ENCODE data around the gene AGPAT4. TPM values are rescaled to one million over a fixed set of nuclear protein-coding genes. Genes with fewer than 3 reads are reported as not detected.

AGPAT4 gene
- total and polyA plus RNA-seq, 2 donors (not counting 3 experiments of a cell fraction or from before 2014, with no cell fraction given), result 10.2 to 15.2 TPM

DNA sequence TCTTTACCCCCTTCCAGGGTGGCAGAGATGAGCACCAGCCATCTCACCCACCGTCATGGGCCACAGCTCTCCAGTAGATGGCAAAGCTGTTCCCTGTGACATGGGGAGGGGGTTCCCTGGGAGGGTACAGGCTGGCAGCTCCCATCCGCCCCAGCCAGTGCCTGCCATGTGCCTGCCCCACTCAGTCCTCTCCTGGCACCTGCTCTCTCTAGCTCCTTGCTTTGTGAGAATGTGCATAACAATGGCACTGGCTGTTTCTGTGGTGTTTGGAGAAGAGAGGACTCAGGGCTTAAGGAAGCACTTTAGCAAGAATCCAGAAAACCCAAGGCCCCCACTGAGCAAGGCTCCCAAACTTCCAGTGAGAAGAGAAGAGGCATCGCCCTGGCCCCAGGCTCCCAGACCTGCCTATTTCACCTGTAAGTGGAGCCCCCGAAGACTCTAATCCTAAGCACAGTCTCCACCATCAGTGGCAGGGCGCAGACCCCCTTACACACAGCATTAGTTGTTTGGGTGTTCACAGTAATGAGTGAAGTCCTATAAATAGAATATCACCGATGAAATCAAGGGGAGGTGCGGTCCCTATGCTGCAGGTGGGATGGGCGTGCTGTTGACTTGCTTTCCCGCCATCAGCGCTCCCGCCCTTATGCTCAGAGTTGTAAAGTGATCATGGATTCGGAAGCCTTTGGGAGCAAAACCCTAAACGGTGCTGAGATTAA is 110.2 kb downstream of the AGPAT4 start:
- Histone ChIP-seq H3K9me3 (replicated peaks; ENCODE audit: control insufficient read depth, insufficient read depth, low read length) (no peaks in the 10 kb centered on the region), H4K20me1 (replicated peaks; ENCODE audit: control insufficient read depth, extremely low read depth, insufficient read depth, low read length) (no peaks in the 10 kb centered on the region), H3K36me3 (ENCODE audit: control insufficient read depth in 2 of 2, extremely low read depth in 1 of 2, insufficient read depth in 2 of 2, low read length in 2 of 2) (peaks cover 0 to 4% of the 10 kb centered on the region in 2 experiments), H3K4me3 (replicated peaks in 1 of 3; ENCODE audit: insufficient read depth in 1 of 3, low read depth in 1 of 3, low read length in 3 of 3) (no peak overlapping the region), H3K27me3 (ENCODE audit: control insufficient read depth in 2 of 2, insufficient read depth in 2 of 2, low read length in 2 of 2) (no peaks in the 10 kb centered on the region), H3K27ac (ENCODE audit: insufficient read depth, low read depth, low read length) (no peak overlapping the region), H3K4me1 (ENCODE audit: control insufficient read depth, extremely low read depth, insufficient read depth, low read length) (peaks cover 5% of the 10 kb centered on the region), H3K9me1 (replicated peaks; ENCODE audit: control insufficient read depth, extremely low read depth, insufficient read depth, low read length) (no peaks in the 10 kb centered on the region), H3K4me2 (ENCODE audit: insufficient read depth, low read length) (no peak overlapping the region), H3K79me2 (ENCODE audit: control insufficient read depth, insufficient read depth, low read length) (no peaks in the 10 kb centered on the region), H2AFZ (ENCODE audit: low read depth, low read length) (no peak overlapping the region), H3K9ac (replicated peaks; ENCODE audit: extremely low read depth, insufficient read depth, low read length) (no peak overlapping the region)
- no TSS peak for BruUV-seq (replicated peaks)
- dilution Hi-C loops (cut with MboI; ENCODE audit: extremely low pct_ligation_motif_present, low sequenced_read_pairs), result no loop called here
- no peak for FAIRE-seq
- intact Hi-C loops (cut with micrococcal nuclease), result no loop called here
- DNase-seq (ENCODE audit: low read depth, low spot score), result no peak
- ChIA-PET CTCF (interaction anchor here (1.1 kb wide), 1 partner anchor 65 kb away, joined by 3 read pairs; no protein-coding TSS in a partner anchor), POLR2A (no interaction called here)
- TF ChIP-seq FOS (IDR thresholded peaks at IDR 0.05; ENCODE audit: borderline replicate concordance, insufficient read depth, low read length) (no peak), JUN (IDR thresholded peaks at IDR 0.05; ENCODE audit: borderline replicate concordance, insufficient read depth, insufficient read length, low read depth) (no peak), POLR2AphosphoS5 (IDR thresholded peaks at IDR 0.05; ENCODE audit: insufficient read depth, low read depth, low read length) (no peak), POLR2A (IDR thresholded peaks at IDR 0.05; ENCODE audit: low read depth, low read length) (no peak), GATA2 (IDR thresholded peaks at IDR 0.05; ENCODE audit: insufficient read depth, insufficient read length, low read depth, low read length) (no peak), EZH2 (IDR thresholded peaks at IDR 0.05; ENCODE audit: borderline replicate concordance, low read depth, low read length, severe bottlenecking) (no peak), MYC (IDR thresholded peaks at IDR 0.05; ENCODE audit: low read depth, low read length) (no peak)
- TF ChIP-seq, protein P1, sequence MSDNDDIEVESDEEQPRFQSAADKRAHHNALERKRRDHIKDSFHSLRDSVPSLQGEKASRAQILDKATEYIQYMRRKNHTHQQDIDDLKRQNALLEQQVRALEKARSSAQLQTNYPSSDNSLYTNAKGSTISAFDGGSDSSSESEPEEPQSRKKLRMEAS (IDR thresholded peaks at IDR 0.05; ENCODE audit: insufficient read depth, insufficient read length), result no peak
- TF ChIP-seq, protein P2, sequence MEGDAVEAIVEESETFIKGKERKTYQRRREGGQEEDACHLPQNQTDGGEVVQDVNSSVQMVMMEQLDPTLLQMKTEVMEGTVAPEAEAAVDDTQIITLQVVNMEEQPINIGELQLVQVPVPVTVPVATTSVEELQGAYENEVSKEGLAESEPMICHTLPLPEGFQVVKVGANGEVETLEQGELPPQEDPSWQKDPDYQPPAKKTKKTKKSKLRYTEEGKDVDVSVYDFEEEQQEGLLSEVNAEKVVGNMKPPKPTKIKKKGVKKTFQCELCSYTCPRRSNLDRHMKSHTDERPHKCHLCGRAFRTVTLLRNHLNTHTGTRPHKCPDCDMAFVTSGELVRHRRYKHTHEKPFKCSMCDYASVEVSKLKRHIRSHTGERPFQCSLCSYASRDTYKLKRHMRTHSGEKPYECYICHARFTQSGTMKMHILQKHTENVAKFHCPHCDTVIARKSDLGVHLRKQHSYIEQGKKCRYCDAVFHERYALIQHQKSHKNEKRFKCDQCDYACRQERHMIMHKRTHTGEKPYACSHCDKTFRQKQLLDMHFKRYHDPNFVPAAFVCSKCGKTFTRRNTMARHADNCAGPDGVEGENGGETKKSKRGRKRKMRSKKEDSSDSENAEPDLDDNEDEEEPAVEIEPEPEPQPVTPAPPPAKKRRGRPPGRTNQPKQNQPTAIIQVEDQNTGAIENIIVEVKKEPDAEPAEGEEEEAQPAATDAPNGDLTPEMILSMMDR (IDR thresholded peaks at IDR 0.05; ENCODE audit: extremely low read depth in 1 of 2, insufficient read depth in 1 of 2, low read depth in 1 of 2, low read length in 2 of 2), result no peak
